ENCODE results near the gene OR10G2. TPM values are rescaled to one million over a fixed set of nuclear protein-coding genes. Genes with fewer than 3 reads are reported as not detected.

OR10G2 gene
- total RNA-seq, 1 experiment from 2014 or later, result not detected

DNA sequence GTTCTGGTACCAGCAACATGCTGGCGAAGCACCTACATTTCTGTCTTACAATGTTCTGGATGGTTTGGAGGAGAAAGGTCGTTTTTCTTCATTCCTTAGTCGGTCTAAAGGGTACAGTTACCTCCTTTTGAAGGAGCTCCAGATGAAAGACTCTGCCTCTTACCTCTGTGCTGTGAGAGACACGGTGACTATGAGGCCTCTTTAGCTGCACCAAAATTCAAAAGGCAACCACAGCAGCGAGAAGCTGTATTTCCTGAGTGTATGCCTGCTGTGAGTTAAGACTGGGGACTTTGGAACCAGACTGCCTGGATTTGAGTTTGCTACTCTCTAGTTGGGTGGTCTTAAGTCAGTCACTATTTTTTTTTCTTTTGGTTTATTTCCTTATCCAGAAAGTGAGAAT lies 8.7 kb upstream of the OR10G2 start:
- H3K27me3 Mint-ChIP-seq (ENCODE audit: low read depth), result no peaks in the 10 kb centered on the region
- no peak for ATAC-seq
- H3K27ac Mint-ChIP-seq, result no peak overlapping the region
- H3K36me3 Mint-ChIP-seq, result no peaks in the 10 kb centered on the region
- H3K9me3 Mint-ChIP-seq, result peaks cover 2% of the 10 kb centered on the region; the same call in 1 of the 2 replicates
- CTCF ChIA-PET, result interaction anchor here (0.7 to 2.3 kb wide), 8 partner anchors 9 to 274 kb away, joined by 3 to 6 read pairs (median 4); no protein-coding TSS in a partner anchor
- peaks cover 17% of the 10 kb centered on the region for H3K4me1 Mint-ChIP-seq
- no peak for DNase-seq (ENCODE audit: low spot score)
- no peak for TF ChIP-seq CREB1 (CRISPR knock-in tag; IDR thresholded peaks at IDR 0.05)
- TF ChIP-seq GRHL2 (CRISPR knock-in tag; IDR thresholded peaks at IDR 0.05; ENCODE audit: insufficient replicate concordance, severe bottlenecking), result no peak
- no peak for TF ChIP-seq ZNF138 (CRISPR knock-in tag; conservative IDR thresholded peaks at IDR 0.05)
- no peak for TF ChIP-seq PRRX2 (CRISPR knock-in tag; IDR thresholded peaks at IDR 0.05)
- no peak for TF ChIP-seq AR (CRISPR knock-in tag; IDR thresholded peaks at IDR 0.05)
- TF ChIP-seq ESRRA (CRISPR knock-in tag; IDR thresholded peaks at IDR 0.05; ENCODE audit: borderline replicate concordance), result no peak
- TF ChIP-seq ZNF671 (CRISPR knock-in tag; IDR thresholded peaks at IDR 0.05), result no peak
- no peak for TF ChIP-seq JUN (CRISPR knock-in tag; IDR thresholded peaks at IDR 0.05)
- TF ChIP-seq CREM (CRISPR knock-in tag; IDR thresholded peaks at IDR 0.05), result no peak
- no peak for TF ChIP-seq IRF2 (CRISPR knock-in tag; IDR thresholded peaks at IDR 0.05; ENCODE audit: borderline replicate concordance, low read depth)
- TF ChIP-seq, protein P1, sequence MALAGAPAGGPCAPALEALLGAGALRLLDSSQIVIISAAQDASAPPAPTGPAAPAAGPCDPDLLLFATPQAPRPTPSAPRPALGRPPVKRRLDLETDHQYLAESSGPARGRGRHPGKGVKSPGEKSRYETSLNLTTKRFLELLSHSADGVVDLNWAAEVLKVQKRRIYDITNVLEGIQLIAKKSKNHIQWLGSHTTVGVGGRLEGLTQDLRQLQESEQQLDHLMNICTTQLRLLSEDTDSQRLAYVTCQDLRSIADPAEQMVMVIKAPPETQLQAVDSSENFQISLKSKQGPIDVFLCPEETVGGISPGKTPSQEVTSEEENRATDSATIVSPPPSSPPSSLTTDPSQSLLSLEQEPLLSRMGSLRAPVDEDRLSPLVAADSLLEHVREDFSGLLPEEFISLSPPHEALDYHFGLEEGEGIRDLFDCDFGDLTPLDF (CRISPR knock-in tag; IDR thresholded peaks at IDR 0.05), result no peak
- TF ChIP-seq SMAD3 (CRISPR knock-in tag; IDR thresholded peaks at IDR 0.05; ENCODE audit: borderline replicate concordance), result no peak
- TF ChIP-seq NR2C2 (CRISPR knock-in tag; IDR thresholded peaks at IDR 0.05), result no peak
- no peak overlapping the region for H3K4me3 Mint-ChIP-seq
- POLR2A ChIA-PET, result no interaction called here

- Mint-ChIP-seq H3K27me3 (ENCODE audit: low read depth) (no peaks in the 10 kb centered on the region), H3K4me3 (no peak overlapping the region), H3K4me1 (peaks cover 17% of the 10 kb centered on the region), H3K36me3 (no peaks in the 10 kb centered on the region), H3K9me3 (no peaks in the 10 kb centered on the region), H3K27ac (no peak overlapping the region)
- DNase-seq (ENCODE audit: low spot score), result no peak
- CTCF ChIA-PET, result interaction anchor here (0.6 to 2.3 kb wide), 6 partner anchors 10 to 275 kb away, joined by 3 to 6 read pairs (median 4); no protein-coding TSS in a partner anchor
- TF ChIP-seq GRHL2 (CRISPR knock-in tag; IDR thresholded peaks at IDR 0.05; ENCODE audit: insufficient replicate concordance, severe bottlenecking) (no peak), ETV6 (CRISPR knock-in tag; IDR thresholded peaks at IDR 0.05) (no peak), ESRRA (CRISPR knock-in tag; IDR thresholded peaks at IDR 0.05; ENCODE audit: borderline replicate concordance) (no peak), FOXJ3 (CRISPR knock-in tag; IDR thresholded peaks at IDR 0.05; ENCODE audit: borderline replicate concordance) (no peak), SMAD3 (CRISPR knock-in tag; IDR thresholded peaks at IDR 0.05; ENCODE audit: borderline replicate concordance) (no peak), TP53 (CRISPR knock-in tag; IDR thresholded peaks at IDR 0.05) (no peak), NR3C1 (CRISPR knock-in tag; conservative IDR thresholded peaks at IDR 0.05; ENCODE audit: low read depth) (no peak), PRDM15 (CRISPR knock-in tag; IDR thresholded peaks at IDR 0.05) (no peak), FOXK1 (CRISPR knock-in tag; IDR thresholded peaks at IDR 0.05) (no peak), ZNF423 (CRISPR knock-in tag; IDR thresholded peaks at IDR 0.05) (no peak), RELA (CRISPR knock-in tag; IDR thresholded peaks at IDR 0.05; ENCODE audit: borderline replicate concordance) (no peak), ZNF317 (CRISPR knock-in tag; IDR thresholded peaks at IDR 0.05; ENCODE audit: borderline replicate concordance, low read depth) (no peak)
- TF ChIP-seq, protein P2, sequence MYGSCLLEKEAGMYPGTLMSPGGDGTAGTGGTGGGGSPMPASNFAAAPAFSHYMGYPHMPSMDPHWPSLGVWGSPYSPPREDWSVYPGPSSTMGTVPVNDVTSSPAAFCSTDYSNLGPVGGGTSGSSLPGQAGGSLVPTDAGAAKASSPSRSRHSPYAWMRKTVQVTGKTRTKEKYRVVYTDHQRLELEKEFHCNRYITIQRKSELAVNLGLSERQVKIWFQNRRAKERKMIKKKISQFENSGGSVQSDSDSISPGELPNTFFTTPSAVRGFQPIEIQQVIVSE (CRISPR knock-in tag; IDR thresholded peaks at IDR 0.05; ENCODE audit: borderline replicate concordance), result no peak
- ATAC-seq, result no peak
- POLR2A ChIA-PET, result no interaction called here
Measured at GRCh38 chr14:21642683-21643082, 7.9 kb upstream of the OR10G2 start.

All from WTC11 (cell line).